ENCODE results near the gene ABR.

The ABR gene

GRCh38 chr17:1025733-1026598, 153.8 kb downstream of the ABR start:
- Histone ChIP-seq H3K9me3 (ENCODE audit: control extremely low read depth in 1 of 5, control insufficient read depth in 4 of 5, insufficient read depth in 2 of 5, low read depth in 1 of 5, low read length in 4 of 5) (no peaks in the 10 kb centered on the region), H3K4me1 (ENCODE audit: control extremely low read depth in 1 of 4, control insufficient read depth in 4 of 4, insufficient read depth in 4 of 4, low read length in 3 of 4) (no peaks in the 10 kb centered on the region), H3K4me3 (ENCODE audit: control insufficient read depth in 1 of 7, extremely low read depth in 1 of 7, insufficient read depth in 4 of 7, low read depth in 2 of 7, low read length in 6 of 7) (no peak overlapping the region), H3K27me3 (replicated peaks in 2 of 5; ENCODE audit: control insufficient read depth in 4 of 5, insufficient read depth in 5 of 5, low read length in 4 of 5) (no peaks in the 10 kb centered on the region), H3K27ac (ENCODE audit: insufficient read depth in 1 of 2, low read depth in 1 of 2, low read length in 2 of 2, poor library complexity in 1 of 2, severe bottlenecking in 2 of 2) (no peak overlapping the region), H3K36me3 (ENCODE audit: control insufficient read depth in 4 of 4, insufficient read depth in 4 of 4, low read length in 3 of 4) (peaks cover 0 to 30% (median 2%) of the 10 kb centered on the region in 4 experiments)
- CTCF ChIA-PET = no interaction called here
- POLR2A ChIA-PET = interaction anchor here (0.6 kb wide), 1 partner anchor 47 kb away, joined by 3 read pairs; no protein-coding TSS in a partner anchor
- no peak for DNase-seq
- 98% methylated on average over 27 of the region's 30 CpGs for WGBS (ENCODE audit: insufficient coverage)

- no peak overlapping the region for H3K4me3 ChIP-seq (ENCODE audit: control insufficient read depth in 1 of 7, extremely low read depth in 1 of 7, insufficient read depth in 4 of 7, low read depth in 2 of 7, low read length in 6 of 7)
- 97% methylated on average over 27 of the region's 27 CpGs for WGBS (ENCODE audit: insufficient coverage)
- H3K27ac ChIP-seq (ENCODE audit: insufficient read depth in 1 of 2, low read depth in 1 of 2, low read length in 2 of 2, poor library complexity in 1 of 2, severe bottlenecking in 2 of 2) = no peak overlapping the region
- H3K4me1 ChIP-seq (ENCODE audit: control extremely low read depth in 1 of 4, control insufficient read depth in 4 of 4, insufficient read depth in 4 of 4, low read length in 3 of 4) = no peaks in the 10 kb centered on the region
- H3K9me3 ChIP-seq (ENCODE audit: control extremely low read depth in 1 of 5, control insufficient read depth in 4 of 5, insufficient read depth in 2 of 5, low read depth in 1 of 5, low read length in 4 of 5) = no peaks in the 10 kb centered on the region
- ChIA-PET POLR2A (no interaction called here), CTCF (interaction anchor here (1.5 kb wide), 1 partner anchor 32 kb away, joined by 3 read pairs; no protein-coding TSS in a partner anchor)
- H3K27me3 ChIP-seq (replicated peaks in 2 of 5; ENCODE audit: control insufficient read depth in 4 of 5, insufficient read depth in 5 of 5, low read length in 4 of 5) = no peaks in the 10 kb centered on the region
- DNase-seq = no peak
- peaks cover 0 to 37% (median 1%) of the 10 kb centered on the region in 4 experiments for H3K36me3 ChIP-seq (ENCODE audit: control insufficient read depth in 4 of 4, insufficient read depth in 4 of 4, low read length in 3 of 4)
These were observed 155.7 kb downstream of the ABR start for GRCh38 chr17:1024076-1024475.

GRCh38 chr17:1022278-1023024, 157.3 kb downstream of the ABR start:
- WGBS (ENCODE audit: insufficient coverage) = 99% methylated on average over 25 of the region's 32 CpGs
- CTCF ChIA-PET = no interaction called here
- POLR2A ChIA-PET = interaction anchor here (0.7 kb wide), 1 partner anchor 1887 kb away, joined by 3 read pairs; no protein-coding TSS in a partner anchor
- Histone ChIP-seq H3K27me3 (replicated peaks in 2 of 5; ENCODE audit: control insufficient read depth in 4 of 5, insufficient read depth in 5 of 5, low read length in 4 of 5) (no peaks in the 10 kb centered on the region), H3K27ac (ENCODE audit: insufficient read depth in 1 of 2, low read depth in 1 of 2, low read length in 2 of 2, poor library complexity in 1 of 2, severe bottlenecking in 2 of 2) (no peak overlapping the region), H3K4me1 (ENCODE audit: control extremely low read depth in 1 of 4, control insufficient read depth in 4 of 4, insufficient read depth in 4 of 4, low read length in 3 of 4) (no peaks in the 10 kb centered on the region), H3K36me3 (ENCODE audit: control insufficient read depth in 4 of 4, insufficient read depth in 4 of 4, low read length in 3 of 4) (peaks cover 0 to 33% (median 0%) of the 10 kb centered on the region in 4 experiments), H3K9me3 (ENCODE audit: control extremely low read depth in 1 of 5, control insufficient read depth in 4 of 5, insufficient read depth in 2 of 5, low read depth in 1 of 5, low read length in 4 of 5) (no peaks in the 10 kb centered on the region), H3K4me3 (ENCODE audit: control insufficient read depth in 1 of 7, extremely low read depth in 1 of 7, insufficient read depth in 4 of 7, low read depth in 2 of 7, low read length in 6 of 7) (no peak overlapping the region)
- no peak for DNase-seq

- Histone ChIP-seq H3K4me3 (ENCODE audit: control insufficient read depth in 1 of 7, extremely low read depth in 1 of 7, insufficient read depth in 4 of 7, low read depth in 2 of 7, low read length in 6 of 7) (no peak overlapping the region), H3K27me3 (replicated peaks in 2 of 5; ENCODE audit: control insufficient read depth in 4 of 5, insufficient read depth in 5 of 5, low read length in 4 of 5) (no peaks in the 10 kb centered on the region), H3K27ac (ENCODE audit: insufficient read depth in 1 of 2, low read depth in 1 of 2, low read length in 2 of 2, poor library complexity in 1 of 2, severe bottlenecking in 2 of 2) (no peak overlapping the region), H3K4me1 (ENCODE audit: control extremely low read depth in 1 of 4, control insufficient read depth in 4 of 4, insufficient read depth in 4 of 4, low read length in 3 of 4) (no peaks in the 10 kb centered on the region), H3K36me3 (ENCODE audit: control insufficient read depth in 4 of 4, insufficient read depth in 4 of 4, low read length in 3 of 4) (peaks cover 0 to 34% (median 0%) of the 10 kb centered on the region in 4 experiments), H3K9me3 (ENCODE audit: control extremely low read depth in 1 of 5, control insufficient read depth in 4 of 5, insufficient read depth in 2 of 5, low read depth in 1 of 5, low read length in 4 of 5) (no peaks in the 10 kb centered on the region)
- POLR2A ChIA-PET = no interaction called here
- WGBS (ENCODE audit: insufficient coverage) = 96% methylated on average over 15 of the region's 17 CpGs
- CTCF ChIA-PET = interaction anchor here (0.6 kb wide), 1 partner anchor 1709 kb away, joined by 3 read pairs; no protein-coding TSS in a partner anchor
- DNase-seq = no peak
These were observed 158.6 kb downstream of the ABR start for GRCh38 chr17:1021147-1021546.

- ChIA-PET CTCF (no interaction called here), POLR2A (no interaction called here)
- no peak for DNase-seq
- Histone ChIP-seq H3K36me3 (ENCODE audit: control insufficient read depth in 4 of 4, insufficient read depth in 4 of 4, low read length in 3 of 4) (peaks cover 0 to 27% (median 0%) of the 10 kb centered on the region in 4 experiments), H3K27ac (ENCODE audit: insufficient read depth in 1 of 2, low read depth in 1 of 2, low read length in 2 of 2, poor library complexity in 1 of 2, severe bottlenecking in 2 of 2) (no peak overlapping the region), H3K9me3 (ENCODE audit: control extremely low read depth in 1 of 5, control insufficient read depth in 4 of 5, insufficient read depth in 2 of 5, low read depth in 1 of 5, low read length in 4 of 5) (no peaks in the 10 kb centered on the region), H3K4me3 (ENCODE audit: control insufficient read depth in 1 of 7, extremely low read depth in 1 of 7, insufficient read depth in 4 of 7, low read depth in 2 of 7, low read length in 6 of 7) (no peak overlapping the region), H3K4me1 (ENCODE audit: control extremely low read depth in 1 of 4, control insufficient read depth in 4 of 4, insufficient read depth in 4 of 4, low read length in 3 of 4) (no peaks in the 10 kb centered on the region), H3K27me3 (replicated peaks in 2 of 5; ENCODE audit: control insufficient read depth in 4 of 5, insufficient read depth in 5 of 5, low read length in 4 of 5) (no peaks in the 10 kb centered on the region)
- WGBS (ENCODE audit: insufficient coverage) = 77% methylated on average over 8 of the region's 10 CpGs
These were observed 160.3 kb downstream of the ABR start for GRCh38 chr17:1019451-1019850.

GRCh38 chr17:1018547-1018946, 161.2 kb downstream of the ABR start:
- Histone ChIP-seq H3K36me3 (ENCODE audit: control insufficient read depth in 4 of 4, insufficient read depth in 4 of 4, low read length in 3 of 4) (peaks cover 0 to 25% (median 0%) of the 10 kb centered on the region in 4 experiments), H3K4me3 (ENCODE audit: control insufficient read depth in 1 of 7, extremely low read depth in 1 of 7, insufficient read depth in 4 of 7, low read depth in 2 of 7, low read length in 6 of 7) (no peak overlapping the region), H3K9me3 (ENCODE audit: control extremely low read depth in 1 of 5, control insufficient read depth in 4 of 5, insufficient read depth in 2 of 5, low read depth in 1 of 5, low read length in 4 of 5) (no peaks in the 10 kb centered on the region), H3K27ac (ENCODE audit: insufficient read depth in 1 of 2, low read depth in 1 of 2, low read length in 2 of 2, poor library complexity in 1 of 2, severe bottlenecking in 2 of 2) (no peak overlapping the region), H3K27me3 (replicated peaks in 2 of 5; ENCODE audit: control insufficient read depth in 4 of 5, insufficient read depth in 5 of 5, low read length in 4 of 5) (no peaks in the 10 kb centered on the region), H3K4me1 (ENCODE audit: control extremely low read depth in 1 of 4, control insufficient read depth in 4 of 4, insufficient read depth in 4 of 4, low read length in 3 of 4) (no peaks in the 10 kb centered on the region)
- WGBS (ENCODE audit: insufficient coverage) = 99% methylated on average over 10 of the region's 11 CpGs
- ChIA-PET POLR2A (no interaction called here), CTCF (interaction anchor here (0.8 kb wide), 1 partner anchor 21 kb away, joined by 3 read pairs; no protein-coding TSS in a partner anchor)
- no peak for DNase-seq

GRCh38 chr17:1013729-1014090, 166.1 kb downstream of the ABR start:
- DNase-seq = no peak
- H3K9me3 ChIP-seq (ENCODE audit: control extremely low read depth in 1 of 5, control insufficient read depth in 4 of 5, insufficient read depth in 2 of 5, low read depth in 1 of 5, low read length in 4 of 5) = no peaks in the 10 kb centered on the region
- no peak overlapping the region for H3K4me3 ChIP-seq (ENCODE audit: control insufficient read depth in 1 of 7, extremely low read depth in 1 of 7, insufficient read depth in 4 of 7, low read depth in 2 of 7, low read length in 6 of 7)
- H3K27ac ChIP-seq (ENCODE audit: insufficient read depth in 1 of 2, low read depth in 1 of 2, low read length in 2 of 2, poor library complexity in 1 of 2, severe bottlenecking in 2 of 2) = no peak overlapping the region
- WGBS (ENCODE audit: insufficient coverage) = 88% methylated on average over 8 of the region's 9 CpGs
- no peaks in the 10 kb centered on the region for H3K27me3 ChIP-seq (replicated peaks in 2 of 5; ENCODE audit: control insufficient read depth in 4 of 5, insufficient read depth in 5 of 5, low read length in 4 of 5)
- POLR2A ChIA-PET = no interaction called here
- no peaks in the 10 kb centered on the region for H3K4me1 ChIP-seq (ENCODE audit: control extremely low read depth in 1 of 4, control insufficient read depth in 4 of 4, insufficient read depth in 4 of 4, low read length in 3 of 4)
- H3K36me3 ChIP-seq (ENCODE audit: control insufficient read depth in 4 of 4, insufficient read depth in 4 of 4, low read length in 3 of 4) = peaks cover 0 to 46% (median 21%) of the 10 kb centered on the region in 4 experiments
- CTCF ChIA-PET = interaction anchor here (1.4 kb wide), 1 partner anchor 9 kb away, joined by 4 read pairs; no protein-coding TSS in a partner anchor
